HG03175 (cell line): ENCODE measurements around the gene EEA1.

Experiments used
- ATAC-seq: cut with Tn5 transposase; IDR thresholded peaks from one replicate; pipeline ENCODE4 v1.9.1; 2021; ENCODE audit warnings: mild to moderate bottlenecking, moderate library complexity; ENCODE audit not compliant: unreplicated experiment

EEA1 gene

GRCh38 chr12:92939116-92939515, 10.0 kb upstream of the EEA1 start:
- no peak for ATAC-seq

- no peak for ATAC-seq
These were observed 9.5 kb upstream of the EEA1 start for GRCh38 chr12:92938638-92939037.

GRCh38 chr12:92938018-92938417, 8.9 kb upstream of the EEA1 start:
- ATAC-seq: peak; percentile 49

GRCh38 chr12:92933606-92934005, 4.5 kb upstream of the EEA1 start:
- ATAC-seq: no peak

- ATAC-seq: no peak
These were observed 1.3 kb upstream of the EEA1 start for GRCh38 chr12:92930421-92930820.

GRCh38 chr12:92929983-92930382, 888 bp upstream of the EEA1 start:
- no peak for ATAC-seq

- peak; percentile 15 for ATAC-seq
These were observed 604 bp downstream of the EEA1 start for GRCh38 chr12:92928421-92928961.

- no peak for ATAC-seq
These were observed 1.4 kb downstream of the EEA1 start for GRCh38 chr12:92927436-92928281.

- no peak for ATAC-seq
These were observed 2.0 kb downstream of the EEA1 start for GRCh38 chr12:92927055-92927435.

GRCh38 chr12:92926549-92926948, 2.5 kb downstream of the EEA1 start:
- no peak for ATAC-seq

- ATAC-seq: peak; percentile 92
These were observed 7.2 kb downstream of the EEA1 start for GRCh38 chr12:92921877-92922276.

GRCh38 chr12:92915365-92915764, 13.7 kb downstream of the EEA1 start:
- no peak for ATAC-seq

- no peak for ATAC-seq
These were observed 14.9 kb downstream of the EEA1 start for GRCh38 chr12:92914170-92914569.

GRCh38 chr12:92912672-92913071, 16.4 kb downstream of the EEA1 start:
- ATAC-seq: no peak

GRCh38 chr12:92912052-92912451, 17.0 kb downstream of the EEA1 start:
- no peak for ATAC-seq

GRCh38 chr12:92911339-92911738, 17.8 kb downstream of the EEA1 start:
- no peak for ATAC-seq

- ATAC-seq: no peak
These were observed 21.0 kb downstream of the EEA1 start for GRCh38 chr12:92908108-92908507.

- ATAC-seq: no peak
These were observed 23.1 kb downstream of the EEA1 start for GRCh38 chr12:92905811-92906554.

GRCh38 chr12:92905258-92905810, 23.8 kb downstream of the EEA1 start:
- no peak for ATAC-seq

GRCh38 chr12:92900941-92901340, 28.2 kb downstream of the EEA1 start:
- ATAC-seq: no peak

GRCh38 chr12:92899386-92900001, 29.6 kb downstream of the EEA1 start:
- ATAC-seq: no peak
